ENCODE measurements around the gene FOXI2.

The FOXI2 gene

GRCh38 chr10:127734753-127735152 lies 2.2 kb upstream of the FOXI2 start:
- no peaks in the 10 kb centered on the region for H3K9me3 ChIP-seq (ENCODE audit: low read length)
- no peaks in the 10 kb centered on the region for H3F3A ChIP-seq (ENCODE audit: insufficient read depth, low read length)
- no peaks in the 10 kb centered on the region for H3K27me3 ChIP-seq (ENCODE audit: insufficient read depth, low read length)
- no peak overlapping the region for H2AFZ ChIP-seq (ENCODE audit: low read length)
- H3K4me3 ChIP-seq (ENCODE audit: low read depth, low read length, poor library complexity, severe bottlenecking) = no peak overlapping the region
- H3K79me2 ChIP-seq (ENCODE audit: insufficient read depth, low read length) = no peaks in the 10 kb centered on the region
- H3K4me2 ChIP-seq (ENCODE audit: low read length) = no peak overlapping the region
- H3K9ac ChIP-seq (ENCODE audit: low read length) = no peak overlapping the region
- H3K36me3 ChIP-seq (ENCODE audit: insufficient read depth, low read length) = no peaks in the 10 kb centered on the region
- TF ChIP-seq EZH2 (IDR thresholded peaks at IDR 0.05; ENCODE audit: borderline replicate concordance, low read length) = no peak
- TF ChIP-seq, protein P1, sequence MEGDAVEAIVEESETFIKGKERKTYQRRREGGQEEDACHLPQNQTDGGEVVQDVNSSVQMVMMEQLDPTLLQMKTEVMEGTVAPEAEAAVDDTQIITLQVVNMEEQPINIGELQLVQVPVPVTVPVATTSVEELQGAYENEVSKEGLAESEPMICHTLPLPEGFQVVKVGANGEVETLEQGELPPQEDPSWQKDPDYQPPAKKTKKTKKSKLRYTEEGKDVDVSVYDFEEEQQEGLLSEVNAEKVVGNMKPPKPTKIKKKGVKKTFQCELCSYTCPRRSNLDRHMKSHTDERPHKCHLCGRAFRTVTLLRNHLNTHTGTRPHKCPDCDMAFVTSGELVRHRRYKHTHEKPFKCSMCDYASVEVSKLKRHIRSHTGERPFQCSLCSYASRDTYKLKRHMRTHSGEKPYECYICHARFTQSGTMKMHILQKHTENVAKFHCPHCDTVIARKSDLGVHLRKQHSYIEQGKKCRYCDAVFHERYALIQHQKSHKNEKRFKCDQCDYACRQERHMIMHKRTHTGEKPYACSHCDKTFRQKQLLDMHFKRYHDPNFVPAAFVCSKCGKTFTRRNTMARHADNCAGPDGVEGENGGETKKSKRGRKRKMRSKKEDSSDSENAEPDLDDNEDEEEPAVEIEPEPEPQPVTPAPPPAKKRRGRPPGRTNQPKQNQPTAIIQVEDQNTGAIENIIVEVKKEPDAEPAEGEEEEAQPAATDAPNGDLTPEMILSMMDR (IDR thresholded peaks at IDR 0.05; ENCODE audit: low read length) = no peak
- H3K27ac ChIP-seq (ENCODE audit: low read depth, low read length, poor library complexity, severe bottlenecking) = no peak overlapping the region
- H4K20me1 ChIP-seq (ENCODE audit: insufficient read depth, low read length) = no peaks in the 10 kb centered on the region
- H3K4me1 ChIP-seq (ENCODE audit: insufficient read depth, low read length, severe bottlenecking) = no peaks in the 10 kb centered on the region
- H3K9me2 ChIP-seq (ENCODE audit: low read depth, low read length) = no peaks in the 10 kb centered on the region

DNA sequence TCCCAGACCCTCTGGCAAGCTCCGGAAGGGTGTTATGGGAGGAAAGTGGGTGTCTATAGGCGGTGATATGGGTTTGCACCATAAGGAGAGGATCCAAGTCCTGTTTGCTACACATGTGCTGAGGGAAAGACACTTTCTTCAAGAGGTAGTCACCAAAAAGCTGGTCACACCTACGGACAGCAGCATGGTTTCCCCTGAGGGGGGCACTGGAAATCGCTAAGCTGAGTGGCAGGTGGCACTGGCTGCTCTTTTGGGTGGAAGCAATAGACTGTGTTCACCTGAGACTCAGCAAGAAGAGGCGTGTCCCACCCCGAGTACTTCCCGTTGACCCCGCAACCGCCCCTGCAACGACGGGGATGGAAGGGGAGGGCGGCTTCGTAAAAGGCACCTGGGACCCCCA lies 1.8 kb upstream of the FOXI2 start:
- Histone ChIP-seq H3K36me3 (ENCODE audit: insufficient read depth, low read length) (no peaks in the 10 kb centered on the region), H3K4me3 (ENCODE audit: low read depth, low read length, poor library complexity, severe bottlenecking) (no peak overlapping the region), H4K20me1 (ENCODE audit: insufficient read depth, low read length) (no peaks in the 10 kb centered on the region), H3F3A (ENCODE audit: insufficient read depth, low read length) (no peaks in the 10 kb centered on the region), H3K27ac (ENCODE audit: low read depth, low read length, poor library complexity, severe bottlenecking) (no peak overlapping the region), H3K79me2 (ENCODE audit: insufficient read depth, low read length) (no peaks in the 10 kb centered on the region), H3K4me1 (ENCODE audit: insufficient read depth, low read length, severe bottlenecking) (no peaks in the 10 kb centered on the region), H3K27me3 (ENCODE audit: insufficient read depth, low read length) (no peaks in the 10 kb centered on the region), H3K4me2 (ENCODE audit: low read length) (no peak overlapping the region), H3K9me3 (ENCODE audit: low read length) (no peaks in the 10 kb centered on the region), H3K9ac (ENCODE audit: low read length) (no peak overlapping the region), H2AFZ (ENCODE audit: low read length) (no peak overlapping the region), H3K9me2 (ENCODE audit: low read depth, low read length) (no peaks in the 10 kb centered on the region)
- TF ChIP-seq, protein P1 (IDR thresholded peaks at IDR 0.05; ENCODE audit: low read length) = no peak
- no peak for TF ChIP-seq EZH2 (IDR thresholded peaks at IDR 0.05; ENCODE audit: borderline replicate concordance, low read length)

- Histone ChIP-seq H3K4me1 (ENCODE audit: insufficient read depth, low read length, severe bottlenecking) (no peaks in the 10 kb centered on the region), H3K79me2 (ENCODE audit: insufficient read depth, low read length) (no peaks in the 10 kb centered on the region), H3K9me3 (ENCODE audit: low read length) (no peaks in the 10 kb centered on the region), H3K9me2 (ENCODE audit: low read depth, low read length) (no peaks in the 10 kb centered on the region), H3K36me3 (ENCODE audit: insufficient read depth, low read length) (no peaks in the 10 kb centered on the region), H3K27me3 (ENCODE audit: insufficient read depth, low read length) (no peaks in the 10 kb centered on the region), H3K4me3 (ENCODE audit: low read depth, low read length, poor library complexity, severe bottlenecking) (no peak overlapping the region), H2AFZ (ENCODE audit: low read length) (no peak overlapping the region), H4K20me1 (ENCODE audit: insufficient read depth, low read length) (no peaks in the 10 kb centered on the region), H3K4me2 (ENCODE audit: low read length) (no peak overlapping the region), H3K9ac (ENCODE audit: low read length) (no peak overlapping the region), H3K27ac (ENCODE audit: low read depth, low read length, poor library complexity, severe bottlenecking) (no peak overlapping the region), H3F3A (ENCODE audit: insufficient read depth, low read length) (no peaks in the 10 kb centered on the region)
- TF ChIP-seq EZH2 (IDR thresholded peaks at IDR 0.05; ENCODE audit: borderline replicate concordance, low read length) = no peak
- TF ChIP-seq, protein P1 (IDR thresholded peaks at IDR 0.05; ENCODE audit: low read length) = no peak
Observed at GRCh38 chr10:127735723-127736221, 1.2 kb upstream of the FOXI2 start.

Data from OCI-LY1 (cell line).